ENCODE data around the gene SNX32.

The SNX32 gene

DNA sequence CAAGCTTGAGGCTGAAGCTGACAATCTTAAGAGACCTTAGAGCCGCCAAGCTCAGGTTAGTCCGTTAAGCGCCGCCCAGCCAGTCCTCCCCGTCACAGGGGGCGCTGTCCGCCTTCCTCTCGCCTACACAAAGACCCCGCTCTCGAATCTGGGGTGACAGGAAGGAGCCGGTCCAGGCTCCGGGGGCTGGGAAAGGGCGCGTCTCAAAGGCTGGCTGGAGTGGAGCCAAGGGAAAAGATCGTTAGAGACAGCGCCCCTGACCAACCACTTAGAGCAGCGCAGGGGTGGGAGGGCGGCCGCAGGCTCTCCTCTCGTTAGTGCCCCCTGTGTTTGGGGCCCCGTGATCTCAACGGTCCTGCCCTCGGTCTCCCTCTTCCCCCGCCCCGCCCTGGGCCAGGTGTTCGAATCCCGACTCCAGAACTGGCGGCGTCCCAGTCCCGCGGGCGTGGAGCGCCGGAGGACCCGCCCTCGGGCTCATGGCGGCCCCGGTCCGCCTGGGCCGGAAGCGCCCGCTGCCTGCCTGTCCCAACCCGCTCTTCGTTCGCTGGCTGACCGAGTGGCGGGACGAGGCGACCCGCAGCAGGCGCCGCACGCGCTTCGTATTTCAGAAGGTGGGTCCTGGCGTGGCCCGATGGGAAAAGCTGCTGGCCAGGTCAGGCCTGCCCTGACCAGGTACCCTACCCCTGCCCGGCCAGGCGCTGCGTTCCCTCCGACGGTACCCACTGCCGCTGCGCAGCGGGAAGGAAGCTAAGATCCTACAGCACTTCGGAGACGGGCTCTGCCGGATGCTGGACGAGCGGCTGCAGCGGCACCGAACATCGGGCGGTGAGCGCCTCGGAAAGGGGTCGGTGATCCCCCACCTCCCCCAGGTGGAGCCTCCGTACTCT lies 26.8 kb downstream of the SNX32 start, which contains the start of gene MUS81:
MUS81 (plus strand) TSS at position 156 of the 887 bp plus-strand sequence; CDS start at position 477, 321 bp downstream.
- Histone ChIP-seq H3K4me1 (ENCODE audit: control insufficient read depth, insufficient read depth, low read length) (peaks cover 36% of the 10 kb centered on the region), H3K36me3 (ENCODE audit: insufficient read depth, low read length) (peaks cover 58% of the 10 kb centered on the region)

DNA sequence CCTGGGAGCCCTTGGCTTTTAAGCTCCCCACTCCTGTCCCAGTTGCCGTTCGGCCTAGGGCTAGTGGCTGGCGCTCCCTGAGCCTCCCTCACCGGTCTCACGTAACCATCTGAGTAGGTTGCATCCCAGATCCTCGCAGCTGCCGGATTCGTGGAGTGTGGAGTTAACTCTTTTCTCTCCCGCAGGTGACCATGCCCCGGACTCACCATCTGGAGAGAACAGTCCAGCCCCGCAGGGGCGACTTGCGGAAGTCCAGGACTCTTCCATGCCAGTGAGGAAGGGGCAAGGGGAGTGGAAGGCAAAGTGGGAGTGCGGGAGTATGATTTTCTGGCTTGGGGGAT lies 27.4 kb downstream of the SNX32 start:
- Histone ChIP-seq H3K27me3 (ENCODE audit: control insufficient read depth, insufficient read depth, low read length) (no peaks in the 10 kb centered on the region), H3K36me3 (ENCODE audit: insufficient read depth, low read length) (peaks cover 58% of the 10 kb centered on the region), H3K4me1 (ENCODE audit: control insufficient read depth, insufficient read depth, low read length) (peaks cover 30% of the 10 kb centered on the region), H3K9ac (ENCODE audit: low read depth, low read length) (peak overlapping the region; percentile 97), H3K9me3 (replicated peaks; ENCODE audit: low read length) (no peaks in the 10 kb centered on the region), H3K4me2 (ENCODE audit: low read length) (peak overlapping the region; percentile 83), H3K4me3 (ENCODE audit: low read length) (peak overlapping the region; percentile 96)

More for the DNA sequence above, 26.8 kb downstream of the SNX32 start, which contains the start of gene MUS81:
- Histone ChIP-seq H3K4me3 (ENCODE audit: low read length) (peak within 1 kb of the TSS; percentile 96), H3K27me3 (ENCODE audit: control insufficient read depth, insufficient read depth, low read length) (no peaks in the 10 kb centered on the region), H3K4me2 (ENCODE audit: low read length) (peak within 1 kb of the TSS; percentile 83), H3K9me3 (replicated peaks; ENCODE audit: low read length) (no peaks in the 10 kb centered on the region), H3K9ac (ENCODE audit: low read depth, low read length) (peak within 1 kb of the TSS; percentile 97)

DNA sequence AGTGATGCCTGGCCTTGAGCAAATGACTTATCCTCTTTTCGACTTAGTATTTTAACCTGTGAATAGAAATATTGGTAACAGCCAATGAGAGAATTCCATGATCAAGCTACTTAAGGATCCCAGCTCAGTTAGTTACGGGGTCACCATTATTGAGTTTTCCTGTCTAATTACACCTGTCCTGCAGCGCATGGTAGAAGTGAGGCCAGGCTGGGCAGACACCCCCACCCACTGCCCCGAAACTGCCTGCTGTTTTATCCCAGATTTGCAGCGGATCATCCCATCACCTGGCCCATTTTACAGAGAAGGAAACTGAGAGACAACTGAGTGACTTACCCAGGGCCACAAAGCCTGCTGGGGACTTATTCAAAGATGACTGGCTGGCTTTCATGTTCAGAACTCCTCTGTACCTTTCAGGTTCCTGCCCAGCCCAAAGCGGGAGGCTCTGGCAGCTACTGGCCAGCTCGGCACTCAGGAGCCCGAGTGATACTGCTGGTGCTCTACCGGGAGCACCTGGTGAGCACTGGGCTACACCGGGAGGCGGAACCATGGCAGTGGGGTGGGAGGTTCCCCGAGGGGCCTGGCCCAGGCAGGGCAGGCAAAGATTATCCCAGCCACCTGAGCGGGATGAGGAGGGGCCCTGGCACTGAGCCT lies 27.9 kb downstream of the SNX32 start:
- Histone ChIP-seq H3K4me2 (ENCODE audit: low read length) (peak overlapping the region; percentile 83), H3K9me3 (replicated peaks; ENCODE audit: low read length) (no peaks in the 10 kb centered on the region), H3K36me3 (ENCODE audit: insufficient read depth, low read length) (peaks cover 55% of the 10 kb centered on the region), H3K4me1 (ENCODE audit: control insufficient read depth, insufficient read depth, low read length) (peaks cover 27% of the 10 kb centered on the region), H3K27me3 (ENCODE audit: control insufficient read depth, insufficient read depth, low read length) (no peaks in the 10 kb centered on the region), H3K4me3 (ENCODE audit: low read length) (peak overlapping the region; percentile 96), H3K9ac (ENCODE audit: low read depth, low read length) (peak overlapping the region; percentile 97)

DNA sequence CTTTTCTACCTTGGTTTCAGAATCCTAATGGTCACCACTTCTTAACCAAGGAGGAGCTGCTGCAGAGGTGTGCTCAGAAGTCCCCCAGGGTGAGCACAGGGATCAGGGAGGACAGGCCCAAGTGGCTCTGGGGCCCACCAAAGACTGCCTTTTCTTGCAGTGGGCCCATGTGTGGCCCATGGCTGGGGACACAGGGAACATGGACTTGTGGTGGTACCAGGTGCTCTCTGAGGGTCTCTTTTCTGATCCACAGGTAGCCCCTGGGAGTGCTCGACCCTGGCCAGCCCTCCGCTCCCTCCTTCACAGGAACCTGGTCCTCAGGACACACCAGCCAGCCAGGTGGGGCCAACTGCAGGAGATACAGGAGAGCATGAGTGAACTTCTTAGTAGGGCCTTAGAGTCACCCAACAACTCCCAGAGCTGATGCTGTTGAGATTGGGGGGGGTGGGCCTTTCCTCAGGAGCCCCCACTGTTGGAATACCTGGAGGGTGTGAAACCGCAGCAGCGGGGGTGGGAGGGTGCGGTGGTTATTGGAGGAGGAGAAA lies 28.5 kb downstream of the SNX32 start:
- Histone ChIP-seq H3K4me3 (ENCODE audit: low read length) (peak overlapping the region; percentile 96), H3K4me2 (ENCODE audit: low read length) (peak overlapping the region; percentile 83), H3K27me3 (ENCODE audit: control insufficient read depth, insufficient read depth, low read length) (no peaks in the 10 kb centered on the region), H3K9me3 (replicated peaks; ENCODE audit: low read length) (no peaks in the 10 kb centered on the region), H3K36me3 (ENCODE audit: insufficient read depth, low read length) (peaks cover 56% of the 10 kb centered on the region), H3K4me1 (ENCODE audit: control insufficient read depth, insufficient read depth, low read length) (peaks cover 27% of the 10 kb centered on the region), H3K9ac (ENCODE audit: low read depth, low read length) (peak overlapping the region; percentile 97)

DNA sequence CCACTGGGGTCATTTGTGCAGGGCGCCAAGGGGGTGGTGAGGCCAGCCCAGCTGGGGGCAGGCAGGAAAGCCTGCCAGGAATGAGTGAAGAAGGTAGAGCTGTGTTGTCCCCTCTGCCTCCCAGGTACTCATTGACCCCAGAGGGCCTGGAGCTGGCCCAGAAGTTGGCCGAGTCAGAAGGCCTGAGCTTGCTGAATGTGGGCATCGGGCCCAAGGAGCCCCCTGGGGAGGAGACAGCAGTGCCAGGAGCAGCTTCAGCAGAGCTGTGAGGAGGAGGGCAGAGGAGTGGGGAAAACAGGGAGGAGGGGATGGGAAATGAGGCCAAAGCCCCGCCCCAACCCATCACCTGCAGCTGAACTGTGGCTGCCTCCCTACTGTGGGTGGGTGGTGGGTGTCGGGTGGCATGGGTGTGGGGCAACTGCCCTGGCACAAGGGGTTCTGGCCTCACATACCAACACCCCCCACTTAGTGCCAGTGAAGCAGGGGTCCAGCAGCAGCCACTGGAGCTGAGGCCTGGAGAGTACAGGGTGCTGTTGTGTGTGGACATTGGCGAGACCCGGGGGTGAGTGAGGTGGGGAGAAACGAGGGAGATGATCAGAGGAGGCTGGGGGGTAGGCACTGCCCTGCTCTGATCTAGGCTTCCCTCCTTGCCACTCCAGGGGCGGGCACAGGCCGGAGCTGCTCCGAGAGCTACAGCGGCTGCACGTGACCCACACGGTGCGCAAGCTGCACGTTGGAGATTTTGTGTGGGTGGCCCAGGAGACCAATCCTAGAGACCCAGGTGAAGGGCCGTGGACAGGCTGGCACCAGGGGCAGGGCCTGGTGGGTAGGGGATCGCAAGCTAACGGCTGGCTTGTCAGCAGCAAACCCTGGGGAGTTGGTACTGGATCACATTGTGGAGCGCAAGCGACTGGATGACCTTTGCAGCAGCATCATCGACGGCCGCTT lies 29.5 kb downstream of the SNX32 start:
- peak overlapping the region; percentile 83 for H3K4me2 ChIP-seq (ENCODE audit: low read length)
- peaks cover 63% of the 10 kb centered on the region for H3K36me3 ChIP-seq (ENCODE audit: insufficient read depth, low read length)
- H3K27me3 ChIP-seq (ENCODE audit: control insufficient read depth, insufficient read depth, low read length), result no peaks in the 10 kb centered on the region
- peaks cover 27% of the 10 kb centered on the region for H3K4me1 ChIP-seq (ENCODE audit: control insufficient read depth, insufficient read depth, low read length)
- H3K4me3 ChIP-seq (ENCODE audit: low read length), result no peak overlapping the region
- H3K9me3 ChIP-seq (replicated peaks; ENCODE audit: low read length), result no peaks in the 10 kb centered on the region
- no peak overlapping the region for H3K9ac ChIP-seq (ENCODE audit: low read depth, low read length)

DNA sequence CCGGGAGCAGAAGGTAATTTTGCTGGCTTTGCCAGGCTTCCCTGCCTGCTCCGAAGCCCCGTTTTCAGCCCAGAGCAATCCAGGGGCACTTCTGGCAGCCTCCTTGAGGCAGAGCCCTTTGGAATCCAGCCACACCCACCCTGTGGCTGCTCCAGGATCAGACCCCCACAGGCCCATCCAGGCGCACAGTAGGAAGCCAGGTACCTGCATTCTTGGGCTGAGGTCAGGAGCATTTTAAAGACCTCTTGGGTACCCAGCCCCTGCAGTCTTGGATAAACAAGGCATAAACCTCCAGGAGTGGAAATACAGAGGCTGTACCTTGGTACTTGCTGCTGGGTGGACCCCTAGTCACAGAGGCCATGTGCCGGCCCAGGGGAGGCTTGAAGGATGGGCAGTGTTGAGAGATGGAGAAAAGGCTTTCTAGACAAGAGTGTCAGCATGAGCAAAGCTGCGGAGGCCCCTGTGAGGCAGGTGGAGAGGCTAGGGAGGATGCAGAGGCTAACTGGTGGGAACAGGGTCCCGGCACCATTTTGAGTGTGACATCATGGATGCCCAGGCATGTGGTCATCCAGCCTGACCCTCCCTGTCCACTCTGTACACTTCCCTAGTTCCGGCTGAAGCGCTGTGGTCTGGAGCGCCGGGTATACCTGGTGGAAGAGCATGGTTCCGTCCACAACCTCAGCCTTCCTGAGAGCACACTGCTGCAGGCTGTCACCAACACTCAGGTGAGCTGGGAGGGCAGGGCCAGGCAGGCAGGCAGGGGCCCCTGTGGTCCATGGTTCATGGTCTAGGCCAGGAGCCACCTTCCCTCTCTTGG lies 30.3 kb downstream of the SNX32 start:
- peaks cover 27% of the 10 kb centered on the region for H3K4me1 ChIP-seq (ENCODE audit: control insufficient read depth, insufficient read depth, low read length)
- H3K27me3 ChIP-seq (ENCODE audit: control insufficient read depth, insufficient read depth, low read length), result no peaks in the 10 kb centered on the region
- H3K4me3 ChIP-seq (ENCODE audit: low read length), result no peak overlapping the region
- H3K36me3 ChIP-seq (ENCODE audit: insufficient read depth, low read length), result peaks cover 72% of the 10 kb centered on the region
- H3K9ac ChIP-seq (ENCODE audit: low read depth, low read length), result no peak overlapping the region
- H3K4me2 ChIP-seq (ENCODE audit: low read length), result no peak overlapping the region
- no peaks in the 10 kb centered on the region for H3K9me3 ChIP-seq (replicated peaks; ENCODE audit: low read length)

DNA sequence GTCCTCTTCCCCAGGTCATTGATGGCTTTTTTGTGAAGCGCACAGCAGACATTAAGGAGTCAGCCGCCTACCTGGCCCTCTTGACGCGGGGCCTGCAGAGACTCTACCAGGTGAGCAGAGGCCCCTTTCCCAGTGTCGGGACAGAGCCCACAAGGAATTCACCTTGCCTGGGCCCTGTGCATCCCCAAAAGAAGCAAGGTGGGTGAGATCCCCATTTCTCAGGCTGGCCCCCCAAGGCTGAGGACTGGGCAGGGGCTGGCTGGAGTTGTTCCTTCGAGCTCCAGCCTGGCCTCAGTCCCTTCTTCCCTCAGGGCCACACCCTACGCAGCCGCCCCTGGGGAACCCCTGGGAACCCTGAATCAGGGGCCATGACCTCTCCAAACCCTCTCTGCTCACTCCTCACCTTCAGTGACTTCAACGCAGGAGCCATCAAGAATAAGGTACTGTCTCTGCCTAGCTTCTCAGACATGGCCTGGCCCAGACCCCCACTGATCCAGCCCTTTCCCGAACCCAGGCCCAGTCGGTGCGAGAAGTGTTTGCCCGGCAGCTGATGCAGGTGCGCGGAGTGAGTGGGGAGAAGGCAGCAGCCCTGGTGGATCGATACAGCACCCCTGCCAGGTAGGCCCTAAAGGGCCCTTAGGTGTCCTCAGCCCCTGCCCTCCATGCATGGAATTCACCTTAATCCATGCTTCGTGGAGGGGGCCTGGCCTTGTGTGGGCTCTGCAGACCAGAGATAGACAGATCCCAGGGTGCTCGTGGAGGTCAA lies 31.1 kb downstream of the SNX32 start:
- Histone ChIP-seq H3K9me3 (replicated peaks; ENCODE audit: low read length) (no peaks in the 10 kb centered on the region), H3K36me3 (ENCODE audit: insufficient read depth, low read length) (peaks cover 80% of the 10 kb centered on the region), H3K4me3 (ENCODE audit: low read length) (no peak overlapping the region), H3K4me1 (ENCODE audit: control insufficient read depth, insufficient read depth, low read length) (peaks cover 22% of the 10 kb centered on the region), H3K9ac (ENCODE audit: low read depth, low read length) (no peak overlapping the region), H3K4me2 (ENCODE audit: low read length) (no peak overlapping the region), H3K27me3 (ENCODE audit: control insufficient read depth, insufficient read depth, low read length) (no peaks in the 10 kb centered on the region)

DNA sequence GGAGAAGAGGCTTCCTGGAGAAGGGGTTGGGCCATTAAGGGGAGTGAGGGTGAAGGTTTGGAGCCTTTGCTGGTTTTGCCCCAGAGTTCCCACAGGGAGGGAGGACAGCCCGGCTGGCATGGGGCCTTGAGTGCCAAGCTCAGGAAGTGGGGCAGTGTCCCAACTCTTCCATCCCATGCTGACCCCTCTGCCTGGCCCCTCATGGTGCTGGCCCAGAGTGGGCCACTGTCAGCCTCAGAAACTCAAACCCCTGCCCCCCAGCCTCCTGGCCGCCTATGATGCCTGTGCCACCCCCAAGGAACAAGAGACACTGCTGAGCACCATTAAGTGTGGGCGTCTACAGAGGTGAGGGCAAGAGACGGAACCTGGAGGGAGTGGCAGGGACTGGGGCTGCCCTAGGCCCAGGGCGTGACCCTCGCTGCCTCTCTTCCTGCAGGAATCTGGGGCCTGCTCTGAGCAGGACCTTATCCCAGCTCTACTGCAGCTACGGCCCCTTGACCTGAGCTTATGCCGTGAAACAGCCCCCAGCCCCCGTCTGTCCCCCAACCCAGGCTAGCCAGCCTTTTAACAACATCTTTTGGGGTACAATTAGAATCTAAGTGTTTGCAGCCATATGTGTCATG lies 31.9 kb downstream of the SNX32 start:
- Histone ChIP-seq H3K36me3 (ENCODE audit: insufficient read depth, low read length) (peaks cover 88% of the 10 kb centered on the region), H3K9me3 (replicated peaks; ENCODE audit: low read length) (no peaks in the 10 kb centered on the region), H3K27me3 (ENCODE audit: control insufficient read depth, insufficient read depth, low read length) (no peaks in the 10 kb centered on the region), H3K4me1 (ENCODE audit: control insufficient read depth, insufficient read depth, low read length) (peaks cover 28% of the 10 kb centered on the region), H3K4me2 (ENCODE audit: low read length) (no peak overlapping the region), H3K4me3 (ENCODE audit: low read length) (no peak overlapping the region), H3K9ac (ENCODE audit: low read depth, low read length) (no peak overlapping the region)

DNA sequence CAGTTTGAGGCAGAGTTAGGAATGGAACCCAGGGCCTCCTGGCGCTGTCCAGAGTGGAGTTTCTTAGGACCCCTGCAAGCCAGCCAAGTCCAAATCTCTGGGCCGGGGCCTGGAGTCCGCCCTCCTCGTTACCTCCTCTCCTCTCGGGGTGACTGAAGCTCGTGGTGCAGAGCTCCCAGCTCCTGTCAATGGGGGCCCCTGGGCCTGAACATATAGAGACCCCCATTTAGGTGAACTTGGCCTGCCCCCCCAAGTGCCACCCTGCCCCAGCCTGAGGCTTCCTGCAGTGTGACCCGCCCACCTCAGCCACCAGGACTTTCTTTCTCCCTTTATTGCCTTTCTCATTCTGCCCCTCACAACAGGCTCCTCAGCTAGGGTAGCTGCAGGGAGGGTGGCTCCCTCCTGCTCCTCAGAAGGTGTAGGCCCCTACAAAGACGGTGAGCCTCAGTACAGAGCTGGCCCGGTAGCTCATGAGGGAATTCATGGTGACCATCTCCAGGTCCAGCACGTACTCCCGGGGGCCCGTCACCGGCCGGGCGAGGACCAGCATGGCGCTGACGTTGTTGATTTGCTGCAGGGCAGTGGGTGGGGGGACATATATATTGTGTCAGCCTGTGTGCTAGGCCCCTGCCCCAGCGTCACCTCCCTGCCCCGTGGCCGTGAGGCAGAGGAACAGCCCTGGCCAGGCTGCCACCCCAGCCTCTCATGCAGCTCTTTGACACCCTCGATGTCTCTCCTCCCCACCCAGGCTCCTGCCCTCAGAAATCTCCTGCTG lies 32.9 kb downstream of the SNX32 start:
- H3K4me1 ChIP-seq (ENCODE audit: control insufficient read depth, insufficient read depth, low read length), result peaks cover 33% of the 10 kb centered on the region
- H3K27me3 ChIP-seq (ENCODE audit: control insufficient read depth, insufficient read depth, low read length), result no peaks in the 10 kb centered on the region
- H3K4me2 ChIP-seq (ENCODE audit: low read length), result no peak overlapping the region
- no peaks in the 10 kb centered on the region for H3K9me3 ChIP-seq (replicated peaks; ENCODE audit: low read length)
- H3K36me3 ChIP-seq (ENCODE audit: insufficient read depth, low read length), result peaks cover 92% of the 10 kb centered on the region
- no peak overlapping the region for H3K4me3 ChIP-seq (ENCODE audit: low read length)
- no peak overlapping the region for H3K9ac ChIP-seq (ENCODE audit: low read depth, low read length)

Measured in skeletal muscle satellite cell (primary cell).